H7 (cell line): Measurements from ENCODE around the gene ZFAND3. TPM values are rescaled to one million over a fixed set of nuclear protein-coding genes. Genes with fewer than 3 reads are reported as not detected.

Experiments
- DNase-seq: peaks from one replicate; pipeline ENCODE4 v3.0.0; 2012
- H3K27me3 ChIP-seq: 2 replicates; pipeline ENCODE4 v1.6.0; 2011; ENCODE audit warnings: mild to moderate bottlenecking, low read length; ENCODE audit not compliant: control insufficient read depth, insufficient read depth
- H3K36me3 ChIP-seq: replicated peaks from 2 replicates; pipeline ENCODE4 v1.5.1; 2011; ENCODE audit warnings: low read length; ENCODE audit not compliant: control insufficient read depth, insufficient read depth
- H3K4me3 ChIP-seq: 2 replicates; pipeline ENCODE4 v1.5.1; 2011; ENCODE audit warnings: low read depth, mild to moderate bottlenecking, control low read depth, low read length, moderate library complexity; ENCODE audit not compliant: insufficient read depth
- total RNA-seq: library from RNA; depleted of rRNA; stranded (reverse); fragments of >200 nt; shearing (Covaris generic); gene quantifications from 2 replicates; pipeline ENCODE4 v1.2.3, GENCODE V29; 2014

ZFAND3 gene
- total RNA-seq, 1 experiment from 2014 or later: 17.1 TPM

GRCh38 chr6:38163186-38164130 is 343.9 kb downstream of the ZFAND3 start:
- H3K27me3 ChIP-seq: no peaks in the 10 kb centered on the region
- no peaks in the 10 kb centered on the region for H3K36me3 ChIP-seq
- DNase-seq: peak; percentile 46
- H3K4me3 ChIP-seq: no peak overlapping the region

GRCh38 chr6:38164131-38164481 is 344.6 kb downstream of the ZFAND3 start:
- Histone ChIP-seq H3K27me3 (no peaks in the 10 kb centered on the region), H3K36me3 (no peaks in the 10 kb centered on the region), H3K4me3 (no peak overlapping the region)
- peak; percentile 38 for DNase-seq

GRCh38 chr6:38164671-38165108 is 345.2 kb downstream of the ZFAND3 start:
- Histone ChIP-seq H3K36me3 (no peaks in the 10 kb centered on the region), H3K27me3 (no peaks in the 10 kb centered on the region), H3K4me3 (no peak overlapping the region)
- peak; percentile 51 for DNase-seq

- DNase-seq: peak; percentile 74
- Histone ChIP-seq H3K36me3 (no peaks in the 10 kb centered on the region), H3K27me3 (no peaks in the 10 kb centered on the region), H3K4me3 (no peak overlapping the region)
Observed at GRCh38 chr6:38166411-38167240, 347.1 kb downstream of the ZFAND3 start.

GRCh38 chr6:38167598-38167997 is 348.1 kb downstream of the ZFAND3 start:
- H3K4me3 ChIP-seq: no peak overlapping the region
- peak; percentile 69 for DNase-seq
- H3K27me3 ChIP-seq: no peaks in the 10 kb centered on the region
- H3K36me3 ChIP-seq: no peaks in the 10 kb centered on the region

- Histone ChIP-seq H3K4me3 (no peak overlapping the region), H3K36me3 (no peaks in the 10 kb centered on the region), H3K27me3 (no peaks in the 10 kb centered on the region)
- DNase-seq: peak; percentile 54
Observed at GRCh38 chr6:38168126-38168525, 348.6 kb downstream of the ZFAND3 start.

- Histone ChIP-seq H3K27me3 (no peaks in the 10 kb centered on the region), H3K4me3 (no peak overlapping the region), H3K36me3 (no peaks in the 10 kb centered on the region)
- DNase-seq: peak; percentile 51
Observed at GRCh38 chr6:38168699-38169098, 349.2 kb downstream of the ZFAND3 start.

GRCh38 chr6:38169221-38169976 is 349.9 kb downstream of the ZFAND3 start:
- Histone ChIP-seq H3K27me3 (no peaks in the 10 kb centered on the region), H3K36me3 (no peaks in the 10 kb centered on the region), H3K4me3 (no peak overlapping the region)
- peak; percentile 91 for DNase-seq

GRCh38 chr6:38169977-38170526 is 350.5 kb downstream of the ZFAND3 start:
- no peaks in the 10 kb centered on the region for H3K36me3 ChIP-seq
- H3K27me3 ChIP-seq: no peaks in the 10 kb centered on the region
- H3K4me3 ChIP-seq: no peak overlapping the region
- peak; percentile 92 for DNase-seq

GRCh38 chr6:38170666-38171355 is 351.3 kb downstream of the ZFAND3 start:
- DNase-seq: no peak
- Histone ChIP-seq H3K36me3 (no peaks in the 10 kb centered on the region), H3K27me3 (no peaks in the 10 kb centered on the region), H3K4me3 (no peak overlapping the region)

GRCh38 chr6:38171997-38172738 is 352.6 kb downstream of the ZFAND3 start:
- Histone ChIP-seq H3K36me3 (no peaks in the 10 kb centered on the region), H3K4me3 (no peak overlapping the region), H3K27me3 (no peaks in the 10 kb centered on the region)
- peak; percentile 65 for DNase-seq

- H3K36me3 ChIP-seq: no peaks in the 10 kb centered on the region
Observed at GRCh38 chr6:38172739-38173410, 353.3 kb downstream of the ZFAND3 start.

GRCh38 chr6:38173909-38174308 is 354.4 kb downstream of the ZFAND3 start:
- H3K4me3 ChIP-seq: no peak overlapping the region
- H3K27me3 ChIP-seq: no peaks in the 10 kb centered on the region
- H3K36me3 ChIP-seq: no peaks in the 10 kb centered on the region
- no peak for DNase-seq

More at GRCh38 chr6:38172739-38173410, 353.3 kb downstream of the ZFAND3 start:
- Histone ChIP-seq H3K4me3 (no peak overlapping the region), H3K27me3 (no peaks in the 10 kb centered on the region)
- DNase-seq: peak; percentile 71
